ENCODE data around the gene GMDS. TPM values are rescaled to one million over a fixed set of nuclear protein-coding genes. Genes with fewer than 3 reads are reported as not detected.

The GMDS gene
- total and polyA plus RNA-seq, 2 of the 8 experiments (the other 6 are each of a cell fraction or from before 2014, with no cell fraction given): 16.8 to 50.0 TPM

DNA sequence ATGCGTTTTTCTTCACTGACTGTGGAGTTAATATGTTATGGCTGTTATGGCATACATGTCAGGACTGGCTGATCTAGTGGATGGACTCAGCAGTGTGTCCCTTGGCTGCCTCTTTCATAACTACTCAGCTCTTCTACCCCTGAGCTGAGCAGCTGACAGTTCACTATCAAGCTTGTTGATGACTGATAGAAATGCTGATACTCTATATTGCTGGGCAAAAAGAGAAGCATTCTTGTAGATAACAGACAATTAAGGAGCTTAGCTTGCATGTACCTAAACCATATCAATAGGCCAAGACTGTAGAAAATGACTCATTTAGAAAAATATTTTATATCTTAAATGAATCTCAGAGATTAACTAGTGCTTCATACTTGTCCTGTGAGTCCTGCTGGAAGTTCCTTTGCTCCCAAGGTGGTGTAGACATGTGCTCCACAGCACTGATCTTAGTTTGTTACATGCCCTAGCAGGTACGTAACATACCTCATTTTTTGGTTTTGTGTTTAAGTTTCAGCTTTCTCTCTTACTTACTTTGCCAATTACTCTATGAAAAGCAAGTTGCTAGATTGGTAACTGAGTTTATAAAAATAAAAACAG is 236.9 kb downstream of the GMDS start:
- no peak overlapping the region for H3K4me3 ChIP-seq (ENCODE audit: extremely low read depth in 1 of 4, insufficient read depth in 2 of 4, low read depth in 3 of 4, low read length in 4 of 4)
- H3K79me2 ChIP-seq (ENCODE audit: control insufficient read depth in 1 of 2, insufficient read depth in 2 of 2, low read length in 2 of 2): no peaks in the 10 kb centered on the region
- no peaks in the 10 kb centered on the region for H3K4me1 ChIP-seq (replicated peaks in 1 of 4; ENCODE audit: control insufficient read depth in 3 of 4, insufficient read depth in 4 of 4, low read length in 3 of 4)
- no peaks in the 10 kb centered on the region for H3K79me1 ChIP-seq (ENCODE audit: low read depth, low read length)
- H2BK12ac ChIP-seq (ENCODE audit: low read depth, low read length): no peak overlapping the region
- H3K36me3 ChIP-seq (ENCODE audit: control insufficient read depth in 2 of 4, insufficient read depth in 4 of 4, low read length in 3 of 4): no peaks in the 10 kb centered on the region
- no peaks in the 10 kb centered on the region for H3K27me3 ChIP-seq (replicated peaks in 1 of 4; ENCODE audit: control insufficient read depth in 3 of 4, extremely low read depth in 1 of 4, insufficient read depth in 3 of 4, low read length in 3 of 4)
- no peak overlapping the region for H3K4me2 ChIP-seq (ENCODE audit: insufficient read depth in 1 of 2, low read depth in 2 of 2, low read length in 2 of 2)
- 93% methylated on average over 2 of the region's 2 CpGs; no CpG with 5 or more reads in 1 of the 2 experiments for WGBS, 2 experiments (ENCODE audit: extremely low coverage in 1 of 2, insufficient coverage in 1 of 2, insufficient read length in 1 of 2, insufficient replicate concordance in 2 of 2, low coverage in 1 of 2, low lambda C conversion rate in 2 of 2, missing lambda C conversion rate in 1 of 2)
- no peak overlapping the region for H2BK15ac ChIP-seq (ENCODE audit: low read length)
- H3K27ac ChIP-seq (ENCODE audit: low read depth, low read length): no peak overlapping the region
- no peak overlapping the region for H4K8ac ChIP-seq (ENCODE audit: extremely low read depth, insufficient read depth, low read length)
- H3K9me3 ChIP-seq (ENCODE audit: insufficient read depth in 2 of 2, low read depth in 1 of 2, low read length in 1 of 2): no peaks in the 10 kb centered on the region
- no peak overlapping the region for H3K23ac ChIP-seq (ENCODE audit: insufficient read length)
- H4K5ac ChIP-seq (ENCODE audit: insufficient read length, low read depth, low read length): no peak overlapping the region
- no peak overlapping the region for H3K14ac ChIP-seq (ENCODE audit: insufficient read length)
- H3K9ac ChIP-seq (replicated peaks in 1 of 4; ENCODE audit: extremely low read depth in 1 of 4, low read depth in 3 of 4, low read length in 3 of 4): no peak overlapping the region
- H3K18ac ChIP-seq (ENCODE audit: extremely low read depth, low read length): no peak overlapping the region
- no peak overlapping the region for H2AFZ ChIP-seq (ENCODE audit: low read length)
- no peaks in the 10 kb centered on the region for H3K23me2 ChIP-seq (ENCODE audit: low read depth, low read length)
- CTCF ChIA-PET (ENCODE audit: partially characterized antibody): interaction anchor here (0.6 kb wide), 1 partner anchor 990 kb away, joined by 3 read pairs; no protein-coding TSS in a partner anchor
- H2BK5ac ChIP-seq (ENCODE audit: low read depth, low read length): no peak overlapping the region
- FAIRE-seq (no peak), DNase-seq (ENCODE audit: low read depth in 1 of 2, low spot score in 2 of 2) (no peak)
- H2AK5ac ChIP-seq (ENCODE audit: low read depth, low read length): no peak overlapping the region
- no peak overlapping the region for H2BK20ac ChIP-seq (ENCODE audit: low read length)
- H3K56ac ChIP-seq (replicated peaks; ENCODE audit: insufficient read length, low read depth, low read length): no peak overlapping the region
- H3K4ac ChIP-seq (replicated peaks; ENCODE audit: insufficient read length, low read depth, low read length): no peak overlapping the region
- peaks cover 0 to 2% of the 10 kb centered on the region in 2 experiments for H4K20me1 ChIP-seq (replicated peaks in 1 of 2; ENCODE audit: control insufficient read depth in 1 of 2, insufficient read depth in 2 of 2, low read length in 2 of 2)
- no peak overlapping the region for H4K91ac ChIP-seq (replicated peaks; ENCODE audit: insufficient read length, low read length)
- POLR2A ChIA-PET (ENCODE audit: partially characterized antibody): no interaction called here
- H2BK120ac ChIP-seq (replicated peaks; ENCODE audit: low read depth, low read length): no peak overlapping the region
- TF ChIP-seq, protein P1, sequence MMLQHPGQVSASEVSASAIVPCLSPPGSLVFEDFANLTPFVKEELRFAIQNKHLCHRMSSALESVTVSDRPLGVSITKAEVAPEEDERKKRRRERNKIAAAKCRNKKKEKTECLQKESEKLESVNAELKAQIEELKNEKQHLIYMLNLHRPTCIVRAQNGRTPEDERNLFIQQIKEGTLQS (IDR thresholded peaks at IDR 0.05; ENCODE audit: insufficient read depth, low read depth, low read length): no peak
- TF ChIP-seq NRF1 (IDR thresholded peaks at IDR 0.05; ENCODE audit: low read depth, low read length): no peak
- no peak for TF ChIP-seq EGR1 (IDR thresholded peaks at IDR 0.05; ENCODE audit: borderline replicate concordance, low read depth, low read length)
- TF ChIP-seq POLR2AphosphoS5 (IDR thresholded peaks at IDR 0.05; ENCODE audit: low read depth, low read length): no peak
- TF ChIP-seq GTF2F1 (IDR thresholded peaks at IDR 0.05; ENCODE audit: borderline replicate concordance, low read depth, low read length): no peak
- TF ChIP-seq YY1 (IDR thresholded peaks at IDR 0.05; ENCODE audit: low read depth, low read length): no peak
- TF ChIP-seq, protein P2, sequence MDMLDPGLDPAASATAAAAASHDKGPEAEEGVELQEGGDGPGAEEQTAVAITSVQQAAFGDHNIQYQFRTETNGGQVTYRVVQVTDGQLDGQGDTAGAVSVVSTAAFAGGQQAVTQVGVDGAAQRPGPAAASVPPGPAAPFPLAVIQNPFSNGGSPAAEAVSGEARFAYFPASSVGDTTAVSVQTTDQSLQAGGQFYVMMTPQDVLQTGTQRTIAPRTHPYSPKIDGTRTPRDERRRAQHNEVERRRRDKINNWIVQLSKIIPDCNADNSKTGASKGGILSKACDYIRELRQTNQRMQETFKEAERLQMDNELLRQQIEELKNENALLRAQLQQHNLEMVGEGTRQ (IDR thresholded peaks at IDR 0.05; ENCODE audit: low read length): no peak
- TF ChIP-seq CBX8 (IDR thresholded peaks at IDR 0.05; ENCODE audit: borderline replicate concordance, low read depth, low read length): no peak
- TF ChIP-seq SP4 (IDR thresholded peaks at IDR 0.05; ENCODE audit: low read length): no peak
- TF ChIP-seq, protein P3, sequence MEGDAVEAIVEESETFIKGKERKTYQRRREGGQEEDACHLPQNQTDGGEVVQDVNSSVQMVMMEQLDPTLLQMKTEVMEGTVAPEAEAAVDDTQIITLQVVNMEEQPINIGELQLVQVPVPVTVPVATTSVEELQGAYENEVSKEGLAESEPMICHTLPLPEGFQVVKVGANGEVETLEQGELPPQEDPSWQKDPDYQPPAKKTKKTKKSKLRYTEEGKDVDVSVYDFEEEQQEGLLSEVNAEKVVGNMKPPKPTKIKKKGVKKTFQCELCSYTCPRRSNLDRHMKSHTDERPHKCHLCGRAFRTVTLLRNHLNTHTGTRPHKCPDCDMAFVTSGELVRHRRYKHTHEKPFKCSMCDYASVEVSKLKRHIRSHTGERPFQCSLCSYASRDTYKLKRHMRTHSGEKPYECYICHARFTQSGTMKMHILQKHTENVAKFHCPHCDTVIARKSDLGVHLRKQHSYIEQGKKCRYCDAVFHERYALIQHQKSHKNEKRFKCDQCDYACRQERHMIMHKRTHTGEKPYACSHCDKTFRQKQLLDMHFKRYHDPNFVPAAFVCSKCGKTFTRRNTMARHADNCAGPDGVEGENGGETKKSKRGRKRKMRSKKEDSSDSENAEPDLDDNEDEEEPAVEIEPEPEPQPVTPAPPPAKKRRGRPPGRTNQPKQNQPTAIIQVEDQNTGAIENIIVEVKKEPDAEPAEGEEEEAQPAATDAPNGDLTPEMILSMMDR (IDR thresholded peaks at IDR 0.05; ENCODE audit: control extremely low read depth in 1 of 3, insufficient read depth in 1 of 3, low read depth in 1 of 3, low read length in 3 of 3): no peak
